SU-DHL-6 (cell line): ENCODE results near the gene PTPN13.

ENCODE experiments used
- H2AFZ ChIP-seq: fragments of 200-600 bp; sonication (generic); 2 replicates; pipeline ENCODE4 v1.6.1; 2014; ENCODE audit warnings: low read depth, mild to moderate bottlenecking, moderate library complexity, mixed read lengths, antibody characterized with exemption, low read length; ENCODE audit not compliant: severe bottlenecking
- H3F3A ChIP-seq: fragments of 200-600 bp; shearing (Covaris generic); 2 replicates; pipeline ENCODE4 v1.6.0; 2016; ENCODE audit warnings: antibody characterized with exemption, mild to moderate bottlenecking; ENCODE audit not compliant: insufficient read depth
- H3K27ac ChIP-seq: fragments of 200-600 bp; sonication (generic); 2 replicates; pipeline ENCODE4 v1.5.1; 2016; ENCODE audit warnings: low read depth, mild to moderate bottlenecking, low read length, moderate library complexity, mixed read lengths
- H3K27me3 ChIP-seq: fragments of 200-600 bp; sonication (generic), shearing (Covaris generic); 2 replicates; pipeline ENCODE4 v1.6.0; 2014; ENCODE audit warnings: mild to moderate bottlenecking, low read length
- H3K36me3 ChIP-seq: fragments of 200-600 bp; sonication (generic); 2 replicates; pipeline ENCODE4 v1.6.1; 2014; ENCODE audit warnings: mild to moderate bottlenecking, low read length, mixed read lengths
- H3K4me2 ChIP-seq: fragments of 300-600, 200-600 bp; shearing (Covaris generic), sonication (generic); 2 replicates; pipeline ENCODE4 v1.6.0; 2014; ENCODE audit warnings: low read length, low read depth, mild to moderate bottlenecking; ENCODE audit not compliant: poor library complexity, severe bottlenecking
- H3K4me3 ChIP-seq: fragments of 200-600 bp; sonication (generic); 2 replicates; pipeline ENCODE4 v1.5.1; 2014; ENCODE audit warnings: antibody characterized with exemption, low read length, mild to moderate bottlenecking, mixed read lengths; ENCODE audit not compliant: insufficient read depth, poor library complexity, severe bottlenecking
- H3K79me2 ChIP-seq: fragments of 200-600 bp; sonication (generic); 2 replicates; pipeline ENCODE4 v1.6.1; 2014; ENCODE audit warnings: mild to moderate bottlenecking, low read length, moderate library complexity; ENCODE audit not compliant: insufficient read depth
- H3K9ac ChIP-seq: fragments of 200-600 bp; sonication (generic); 2 replicates; pipeline ENCODE4 v1.7.0; 2014; ENCODE audit warnings: mild to moderate bottlenecking, low read length
- H3K9me2 ChIP-seq: fragments of 200-600 bp; sonication (generic); replicated peaks from 2 replicates; pipeline ENCODE4 v1.6.1; 2014; ENCODE audit warnings: low read length; ENCODE audit not compliant: insufficient read depth
- H3K9me3 ChIP-seq: fragments of 200-600 bp; sonication (generic); 2 replicates; pipeline ENCODE4 v1.6.1; 2014; ENCODE audit warnings: low read length, mixed read lengths; ENCODE audit not compliant: insufficient read depth
- H4K20me1 ChIP-seq: fragments of 200-600 bp; sonication (generic); 2 replicates; pipeline ENCODE4 v1.6.1; 2014; ENCODE audit warnings: low read depth, mild to moderate bottlenecking, antibody characterized with exemption, low read length, moderate library complexity, mixed read lengths
- EZH2phosphoT487 ChIP-seq: fragments of 200-600 bp; sonication (generic), shearing (Covaris generic); conservative IDR thresholded peaks from 2 replicates; pipeline ENCODE4 v1.6.1; 2018; ENCODE audit warnings: mild to moderate bottlenecking, antibody characterized with exemption, low read length, moderate library complexity, mixed read lengths
- TF ChIP-seq, protein P1 (sequence below): fragments of 200-600 bp; sonication (generic); IDR thresholded peaks from one replicate; pipeline ENCODE4 v1.5.1; 2017; ENCODE audit warnings: antibody characterized with exemption, mild to moderate bottlenecking, low read length, moderate library complexity; ENCODE audit not compliant: insufficient read depth, poor library complexity, severe bottlenecking

The PTPN13 gene

DNA sequence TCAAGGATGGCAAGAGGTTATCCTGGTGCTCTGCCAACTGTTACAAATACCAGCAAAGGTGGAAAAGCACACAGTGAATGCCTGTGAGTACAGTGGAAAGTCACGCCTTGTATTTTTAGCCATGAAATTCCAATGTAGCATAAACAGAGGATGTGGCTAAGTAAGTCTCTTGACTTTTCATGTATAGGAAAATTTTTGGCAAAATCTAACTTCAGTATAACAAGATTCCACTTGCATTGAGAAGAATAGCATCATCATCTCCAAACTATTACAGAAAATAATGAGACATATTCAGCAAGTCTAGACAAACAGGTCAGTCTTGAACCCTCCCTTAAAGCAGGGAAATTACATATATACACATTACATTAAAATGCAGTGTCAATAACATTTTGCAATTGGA lies 247.2 kb downstream of the PTPN13 start:
- H2AFZ ChIP-seq = no peak overlapping the region
- no peak overlapping the region for H3K9ac ChIP-seq
- H3K9me3 ChIP-seq = no peaks in the 10 kb centered on the region
- H3K36me3 ChIP-seq = no peaks in the 10 kb centered on the region
- H3K27ac ChIP-seq = no peak overlapping the region
- H3K79me2 ChIP-seq = no peaks in the 10 kb centered on the region
- H3K27me3 ChIP-seq = no peaks in the 10 kb centered on the region
- H3K4me2 ChIP-seq = no peak overlapping the region
- no peaks in the 10 kb centered on the region for H3F3A ChIP-seq
- no peaks in the 10 kb centered on the region for H4K20me1 ChIP-seq
- no peak overlapping the region for H3K4me3 ChIP-seq
- TF ChIP-seq, protein P1, sequence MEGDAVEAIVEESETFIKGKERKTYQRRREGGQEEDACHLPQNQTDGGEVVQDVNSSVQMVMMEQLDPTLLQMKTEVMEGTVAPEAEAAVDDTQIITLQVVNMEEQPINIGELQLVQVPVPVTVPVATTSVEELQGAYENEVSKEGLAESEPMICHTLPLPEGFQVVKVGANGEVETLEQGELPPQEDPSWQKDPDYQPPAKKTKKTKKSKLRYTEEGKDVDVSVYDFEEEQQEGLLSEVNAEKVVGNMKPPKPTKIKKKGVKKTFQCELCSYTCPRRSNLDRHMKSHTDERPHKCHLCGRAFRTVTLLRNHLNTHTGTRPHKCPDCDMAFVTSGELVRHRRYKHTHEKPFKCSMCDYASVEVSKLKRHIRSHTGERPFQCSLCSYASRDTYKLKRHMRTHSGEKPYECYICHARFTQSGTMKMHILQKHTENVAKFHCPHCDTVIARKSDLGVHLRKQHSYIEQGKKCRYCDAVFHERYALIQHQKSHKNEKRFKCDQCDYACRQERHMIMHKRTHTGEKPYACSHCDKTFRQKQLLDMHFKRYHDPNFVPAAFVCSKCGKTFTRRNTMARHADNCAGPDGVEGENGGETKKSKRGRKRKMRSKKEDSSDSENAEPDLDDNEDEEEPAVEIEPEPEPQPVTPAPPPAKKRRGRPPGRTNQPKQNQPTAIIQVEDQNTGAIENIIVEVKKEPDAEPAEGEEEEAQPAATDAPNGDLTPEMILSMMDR = no peak
- no peak for TF ChIP-seq EZH2phosphoT487
- no peaks in the 10 kb centered on the region for H3K9me2 ChIP-seq

DNA sequence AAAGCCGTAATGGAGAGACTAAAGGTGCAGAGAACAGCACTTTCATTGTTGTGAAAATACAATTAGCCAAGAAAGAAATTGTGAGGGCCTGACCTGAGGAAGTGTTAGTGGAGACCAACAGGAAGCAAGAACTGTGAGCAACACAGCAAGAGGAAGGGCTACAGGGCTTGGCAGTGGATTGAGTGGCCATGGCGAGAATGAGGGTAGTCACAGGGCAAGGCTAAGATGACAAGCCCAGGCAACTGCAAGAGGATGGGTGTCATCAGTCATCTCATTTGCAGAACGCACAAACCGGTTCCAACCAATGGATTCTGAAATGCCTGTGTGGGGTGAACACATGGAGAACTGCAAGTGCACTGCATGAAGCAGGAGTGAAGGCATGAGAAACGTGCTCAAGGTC lies 251.5 kb downstream of the PTPN13 start:
- H3K27ac ChIP-seq = no peak overlapping the region
- no peaks in the 10 kb centered on the region for H3F3A ChIP-seq
- H3K36me3 ChIP-seq = no peaks in the 10 kb centered on the region
- no peaks in the 10 kb centered on the region for H3K27me3 ChIP-seq
- no peak overlapping the region for H2AFZ ChIP-seq
- no peaks in the 10 kb centered on the region for H3K9me2 ChIP-seq
- H3K79me2 ChIP-seq = no peaks in the 10 kb centered on the region
- H4K20me1 ChIP-seq = no peaks in the 10 kb centered on the region
- H3K9ac ChIP-seq = no peak overlapping the region
- H3K9me3 ChIP-seq = no peaks in the 10 kb centered on the region
- H3K4me3 ChIP-seq = no peak overlapping the region
- TF ChIP-seq EZH2phosphoT487 = no peak
- TF ChIP-seq, protein P1 = no peak
- no peak overlapping the region for H3K4me2 ChIP-seq

DNA sequence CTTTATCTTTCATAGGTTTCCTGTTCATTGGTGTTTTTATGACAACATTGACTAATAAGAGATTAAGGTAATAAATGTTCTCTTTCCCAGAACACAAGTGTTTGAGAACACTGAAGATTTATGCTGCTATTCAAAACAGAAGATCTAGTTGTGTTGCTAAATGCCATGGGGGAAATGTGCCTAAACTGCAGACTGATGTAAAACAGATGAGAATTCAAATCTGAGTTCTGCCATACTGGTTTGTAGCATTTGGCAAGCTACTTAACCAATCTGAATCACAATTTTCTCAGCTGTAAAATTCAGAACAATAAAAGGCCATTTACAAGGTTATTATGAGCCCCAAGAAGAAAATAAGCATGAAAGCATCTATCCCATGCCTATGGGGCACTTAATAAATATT lies 252.8 kb downstream of the PTPN13 start:
- Histone ChIP-seq H3K27ac (no peak overlapping the region), H3K9me3 (no peaks in the 10 kb centered on the region), H3K79me2 (no peaks in the 10 kb centered on the region), H3K9ac (no peak overlapping the region), H2AFZ (no peak overlapping the region), H3K4me2 (no peak overlapping the region), H4K20me1 (no peaks in the 10 kb centered on the region), H3K9me2 (no peaks in the 10 kb centered on the region), H3K27me3 (no peaks in the 10 kb centered on the region), H3F3A (no peaks in the 10 kb centered on the region), H3K4me3 (no peak overlapping the region), H3K36me3 (no peaks in the 10 kb centered on the region)
- TF ChIP-seq, protein P1 = no peak
- TF ChIP-seq EZH2phosphoT487 = no peak
